GM10847 (cell line): ENCODE measurements around the gene MEF2A.

Source experiments
- POLR2A ChIP-seq: IDR thresholded peaks from 2 replicates; pipeline ENCODE4 v1.6.1; 2011; ENCODE audit not compliant: insufficient read length; ENCODE audit errors: extremely low read depth

The MEF2A gene

GRCh38 chr15:99644913-99645542, 79.2 kb downstream of the MEF2A start:
- no peak for TF ChIP-seq POLR2A

- no peak for TF ChIP-seq POLR2A
Measured at GRCh38 chr15:99645543-99645935, 79.8 kb downstream of the MEF2A start.

- TF ChIP-seq POLR2A: no peak
Measured at GRCh38 chr15:99645951-99646350, 80.2 kb downstream of the MEF2A start.

GRCh38 chr15:99651023-99651807, 85.4 kb downstream of the MEF2A start:
- no peak for TF ChIP-seq POLR2A

GRCh38 chr15:99656205-99656604, 90.4 kb downstream of the MEF2A start:
- no peak for TF ChIP-seq POLR2A

- no peak for TF ChIP-seq POLR2A
Measured at GRCh38 chr15:99657996-99658395, 92.2 kb downstream of the MEF2A start.

- TF ChIP-seq POLR2A: no peak
Measured at GRCh38 chr15:99662903-99663302, 97.1 kb downstream of the MEF2A start.

- no peak for TF ChIP-seq POLR2A
Measured at GRCh38 chr15:99668533-99669182, 102.9 kb downstream of the MEF2A start.

- no peak for TF ChIP-seq POLR2A
Measured at GRCh38 chr15:99669250-99669649, 103.5 kb downstream of the MEF2A start.

GRCh38 chr15:99671926-99672635, 106.3 kb downstream of the MEF2A start:
- no peak for TF ChIP-seq POLR2A

- TF ChIP-seq POLR2A: no peak
Measured at GRCh38 chr15:99673111-99673510, 107.3 kb downstream of the MEF2A start.

- no peak for TF ChIP-seq POLR2A
Measured at GRCh38 chr15:99674279-99674678, 108.5 kb downstream of the MEF2A start.

GRCh38 chr15:99677540-99678134, 111.9 kb downstream of the MEF2A start:
- TF ChIP-seq POLR2A: no peak

GRCh38 chr15:99680276-99680675, 114.5 kb downstream of the MEF2A start:
- TF ChIP-seq POLR2A: no peak

- no peak for TF ChIP-seq POLR2A
Measured at GRCh38 chr15:99681990-99682389, 116.2 kb downstream of the MEF2A start.

- no peak for TF ChIP-seq POLR2A
Measured at GRCh38 chr15:99682455-99682854, 116.7 kb downstream of the MEF2A start.
